ENCODE data around the gene KCNIP1.

Gene KCNIP1

DNA sequence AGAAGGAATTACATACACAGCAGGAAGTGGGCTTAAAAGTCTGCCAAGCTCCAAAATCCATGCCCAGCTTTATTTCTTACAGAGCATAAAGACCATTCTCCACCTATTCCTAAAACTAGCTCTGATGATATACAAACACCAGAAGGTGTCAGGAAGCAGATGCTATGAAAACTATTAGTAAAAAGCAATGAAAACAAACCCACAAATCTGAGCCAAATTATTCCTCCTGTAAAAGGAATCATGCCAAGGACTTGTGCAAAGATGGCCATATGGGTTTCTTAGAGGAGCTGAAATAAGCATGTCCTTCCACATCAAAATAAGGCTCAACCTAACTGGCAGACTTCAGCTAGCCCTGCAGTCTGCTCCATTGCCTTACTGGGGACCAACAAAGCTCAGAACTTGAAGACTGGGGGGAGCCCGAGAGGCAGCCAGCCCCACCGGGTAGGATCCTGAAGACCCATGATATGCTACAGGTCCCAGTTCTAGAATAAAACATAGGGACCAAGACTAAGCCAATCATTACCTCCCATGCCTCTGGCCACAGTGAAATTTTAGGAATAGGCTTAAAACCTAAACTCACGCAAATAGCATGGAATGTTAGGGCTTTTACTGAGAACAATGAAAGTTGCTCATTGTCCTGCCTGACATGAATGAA is 236.9 kb downstream of the KCNIP1 start:
- no peak overlapping the region for H3K4me3 ChIP-seq (ENCODE audit: low read depth, low read length)
- peaks cover 9% of the 10 kb centered on the region for H3K9me3 ChIP-seq (ENCODE audit: control insufficient read depth, insufficient read depth, low read depth, low read length)
- no peak overlapping the region for H3K27ac ChIP-seq (ENCODE audit: low read depth, low read length)
- H3K9ac ChIP-seq (ENCODE audit: low read length) = no peak overlapping the region
- no peaks in the 10 kb centered on the region; the same call in 1 of the 2 replicates for H3K27me3 ChIP-seq (ENCODE audit: control insufficient read depth, insufficient read depth, low read length)
- peaks cover 31% of the 10 kb centered on the region for H3K4me1 ChIP-seq (ENCODE audit: control insufficient read depth, insufficient read depth, low read length)
- no peaks in the 10 kb centered on the region for H3K36me3 ChIP-seq (ENCODE audit: control insufficient read depth, insufficient read depth, low read length)

- no peaks in the 10 kb centered on the region; the same call in 1 of the 2 replicates for H3K27me3 ChIP-seq (ENCODE audit: control insufficient read depth, insufficient read depth, low read length)
Observed at GRCh38 chr5:170741801-170742200, 238.0 kb downstream of the KCNIP1 start.

GRCh38 chr5:170743876-170744212 is 240.0 kb downstream of the KCNIP1 start:
- H3K27me3 ChIP-seq (ENCODE audit: control insufficient read depth, insufficient read depth, low read length) = no peaks in the 10 kb centered on the region; the same call in 1 of the 2 replicates
- no peaks in the 10 kb centered on the region for H3K36me3 ChIP-seq (ENCODE audit: control insufficient read depth, insufficient read depth, low read length)
- peak overlapping the region; percentile 50 for H3K4me3 ChIP-seq (ENCODE audit: low read depth, low read length)
- peaks cover 30% of the 10 kb centered on the region for H3K4me1 ChIP-seq (ENCODE audit: control insufficient read depth, insufficient read depth, low read length)
- no peaks in the 10 kb centered on the region; the same call in 1 of the 2 replicates for H3K9me3 ChIP-seq (ENCODE audit: control insufficient read depth, insufficient read depth, low read depth, low read length)
- no peak overlapping the region for H3K27ac ChIP-seq (ENCODE audit: low read depth, low read length)
- no peak overlapping the region for H3K9ac ChIP-seq (ENCODE audit: low read length)

More at GRCh38 chr5:170741801-170742200, 238.0 kb downstream of the KCNIP1 start:
- no peak overlapping the region for H3K27ac ChIP-seq (ENCODE audit: low read depth, low read length)
- H3K4me1 ChIP-seq (ENCODE audit: control insufficient read depth, insufficient read depth, low read length) = peaks cover 37% of the 10 kb centered on the region
- H3K9ac ChIP-seq (ENCODE audit: low read length) = no peak overlapping the region
- H3K36me3 ChIP-seq (ENCODE audit: control insufficient read depth, insufficient read depth, low read length) = no peaks in the 10 kb centered on the region
- H3K9me3 ChIP-seq (ENCODE audit: control insufficient read depth, insufficient read depth, low read depth, low read length) = no peaks in the 10 kb centered on the region; the same call in 1 of the 2 replicates
- no peak overlapping the region for H3K4me3 ChIP-seq (ENCODE audit: low read depth, low read length)

GRCh38 chr5:170745481-170746071 is 241.8 kb downstream of the KCNIP1 start:
- H3K9me3 ChIP-seq (ENCODE audit: control insufficient read depth, insufficient read depth, low read depth, low read length) = no peaks in the 10 kb centered on the region; the same call in 1 of the 2 replicates
- peak overlapping the region; percentile 58 for H3K27ac ChIP-seq (ENCODE audit: low read depth, low read length)
- H3K4me1 ChIP-seq (ENCODE audit: control insufficient read depth, insufficient read depth, low read length) = peaks cover 34% of the 10 kb centered on the region
- no peak overlapping the region for H3K4me3 ChIP-seq (ENCODE audit: low read depth, low read length)
- H3K36me3 ChIP-seq (ENCODE audit: control insufficient read depth, insufficient read depth, low read length) = no peaks in the 10 kb centered on the region
- no peaks in the 10 kb centered on the region; the same call in 1 of the 2 replicates for H3K27me3 ChIP-seq (ENCODE audit: control insufficient read depth, insufficient read depth, low read length)
- H3K9ac ChIP-seq (ENCODE audit: low read length) = peak overlapping the region; percentile 39

DNA sequence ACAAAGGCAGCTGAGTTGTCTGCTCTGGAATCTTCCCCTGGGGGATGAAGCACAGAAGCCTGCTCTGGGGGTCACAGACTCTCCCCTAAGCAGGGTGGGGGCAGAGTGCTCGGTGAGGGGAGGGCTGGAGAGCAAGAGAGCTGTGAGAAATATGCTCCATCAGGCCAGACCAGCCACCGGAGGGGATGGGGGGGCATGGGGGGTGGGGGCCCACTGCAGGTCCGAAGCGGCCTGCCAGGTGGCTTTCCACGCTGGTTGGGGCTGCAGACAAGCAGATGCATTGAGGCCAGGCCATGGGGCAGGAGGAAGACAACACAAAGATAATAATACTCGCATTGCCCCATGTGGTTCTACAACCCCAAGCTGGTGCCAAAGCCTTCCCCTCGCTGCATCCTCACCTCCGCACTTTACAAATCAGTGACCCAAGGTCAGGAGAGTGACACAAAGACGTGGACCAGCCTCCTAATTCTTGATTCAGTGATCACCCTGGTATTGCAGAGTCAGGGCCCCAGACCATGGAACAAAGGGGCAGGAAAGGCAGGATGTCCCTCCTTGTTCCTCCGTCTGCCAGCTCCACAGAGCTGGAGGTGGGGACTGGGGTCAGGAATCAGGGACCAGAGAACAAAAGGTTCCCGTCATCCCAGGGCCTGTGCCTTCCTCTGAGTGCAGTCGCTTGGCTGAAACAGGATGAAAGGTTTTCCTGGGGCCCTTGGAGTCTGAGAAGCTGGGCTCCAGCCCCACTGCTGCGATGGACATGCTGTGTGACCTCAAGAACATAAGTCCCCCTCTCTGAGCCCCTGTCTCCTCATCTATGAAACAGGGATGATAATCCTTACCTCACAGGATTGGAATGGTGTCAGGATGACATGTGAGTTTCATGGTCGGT is 242.5 kb downstream of the KCNIP1 start:
- Histone ChIP-seq H3K4me3 (ENCODE audit: low read depth, low read length) (no peak overlapping the region), H3K4me1 (ENCODE audit: control insufficient read depth, insufficient read depth, low read length) (peaks cover 35% of the 10 kb centered on the region), H3K27me3 (ENCODE audit: control insufficient read depth, insufficient read depth, low read length) (no peaks in the 10 kb centered on the region; the same call in 1 of the 2 replicates), H3K9me3 (ENCODE audit: control insufficient read depth, insufficient read depth, low read depth, low read length) (no peaks in the 10 kb centered on the region; the same call in 1 of the 2 replicates), H3K27ac (ENCODE audit: low read depth, low read length) (peak overlapping the region; percentile 58), H3K36me3 (ENCODE audit: control insufficient read depth, insufficient read depth, low read length) (no peaks in the 10 kb centered on the region; the same call in 1 of the 2 replicates), H3K9ac (ENCODE audit: low read length) (peak overlapping the region; percentile 48)

GRCh38 chr5:170746961-170747340 is 243.1 kb downstream of the KCNIP1 start:
- Histone ChIP-seq H3K27ac (ENCODE audit: low read depth, low read length) (no peak overlapping the region; the same call in 1 of the 2 replicates), H3K36me3 (ENCODE audit: control insufficient read depth, insufficient read depth, low read length) (no peaks in the 10 kb centered on the region; the same call in 1 of the 2 replicates), H3K4me3 (ENCODE audit: low read depth, low read length) (no peak overlapping the region)

GRCh38 chr5:170747357-170747756 is 243.5 kb downstream of the KCNIP1 start:
- no peak overlapping the region for H3K4me3 ChIP-seq (ENCODE audit: low read depth, low read length)
- H3K36me3 ChIP-seq (ENCODE audit: control insufficient read depth, insufficient read depth, low read length) = no peaks in the 10 kb centered on the region; the same call in 1 of the 2 replicates
- H3K27ac ChIP-seq (ENCODE audit: low read depth, low read length) = no peak overlapping the region
- H3K4me1 ChIP-seq (ENCODE audit: control insufficient read depth, insufficient read depth, low read length) = peaks cover 35% of the 10 kb centered on the region
- no peak overlapping the region for H3K9ac ChIP-seq (ENCODE audit: low read length)
- no peaks in the 10 kb centered on the region; the same call in 1 of the 2 replicates for H3K9me3 ChIP-seq (ENCODE audit: control insufficient read depth, insufficient read depth, low read depth, low read length)
- H3K27me3 ChIP-seq (ENCODE audit: control insufficient read depth, insufficient read depth, low read length) = no peaks in the 10 kb centered on the region; the same call in 1 of the 2 replicates

More at GRCh38 chr5:170746961-170747340, 243.1 kb downstream of the KCNIP1 start:
- Histone ChIP-seq H3K9me3 (ENCODE audit: control insufficient read depth, insufficient read depth, low read depth, low read length) (no peaks in the 10 kb centered on the region; the same call in 1 of the 2 replicates), H3K9ac (ENCODE audit: low read length) (peak overlapping the region; percentile 48), H3K4me1 (ENCODE audit: control insufficient read depth, insufficient read depth, low read length) (peaks cover 35% of the 10 kb centered on the region), H3K27me3 (ENCODE audit: control insufficient read depth, insufficient read depth, low read length) (no peaks in the 10 kb centered on the region; the same call in 1 of the 2 replicates)

DNA sequence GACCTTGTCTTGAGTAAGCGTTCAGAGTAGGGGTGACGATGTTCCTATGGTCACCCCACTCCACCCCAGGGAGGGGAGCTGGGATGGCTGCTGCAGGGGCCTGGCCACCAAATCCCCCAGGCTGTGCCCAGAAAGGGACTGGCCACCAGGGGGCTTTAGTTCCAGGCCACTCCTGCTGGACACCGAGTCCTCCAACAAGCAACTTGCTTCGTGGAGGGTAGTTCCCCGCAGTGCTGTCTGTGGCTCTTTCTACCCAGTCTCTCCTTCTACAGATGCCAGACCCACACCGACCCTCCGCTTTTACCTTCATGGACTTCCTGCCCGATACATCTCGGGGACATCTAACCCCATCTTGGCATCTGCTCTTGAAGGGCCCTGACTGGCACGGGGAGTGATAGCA is 244.0 kb downstream of the KCNIP1 start:
- Histone ChIP-seq H3K27me3 (ENCODE audit: control insufficient read depth, insufficient read depth, low read length) (no peaks in the 10 kb centered on the region; the same call in 1 of the 2 replicates), H3K4me1 (ENCODE audit: control insufficient read depth, insufficient read depth, low read length) (peaks cover 37% of the 10 kb centered on the region), H3K9ac (ENCODE audit: low read length) (no peak overlapping the region), H3K9me3 (ENCODE audit: control insufficient read depth, insufficient read depth, low read depth, low read length) (no peaks in the 10 kb centered on the region), H3K27ac (ENCODE audit: low read depth, low read length) (no peak overlapping the region), H3K4me3 (ENCODE audit: low read depth, low read length) (no peak overlapping the region), H3K36me3 (ENCODE audit: control insufficient read depth, insufficient read depth, low read length) (no peaks in the 10 kb centered on the region; the same call in 1 of the 2 replicates)

DNA sequence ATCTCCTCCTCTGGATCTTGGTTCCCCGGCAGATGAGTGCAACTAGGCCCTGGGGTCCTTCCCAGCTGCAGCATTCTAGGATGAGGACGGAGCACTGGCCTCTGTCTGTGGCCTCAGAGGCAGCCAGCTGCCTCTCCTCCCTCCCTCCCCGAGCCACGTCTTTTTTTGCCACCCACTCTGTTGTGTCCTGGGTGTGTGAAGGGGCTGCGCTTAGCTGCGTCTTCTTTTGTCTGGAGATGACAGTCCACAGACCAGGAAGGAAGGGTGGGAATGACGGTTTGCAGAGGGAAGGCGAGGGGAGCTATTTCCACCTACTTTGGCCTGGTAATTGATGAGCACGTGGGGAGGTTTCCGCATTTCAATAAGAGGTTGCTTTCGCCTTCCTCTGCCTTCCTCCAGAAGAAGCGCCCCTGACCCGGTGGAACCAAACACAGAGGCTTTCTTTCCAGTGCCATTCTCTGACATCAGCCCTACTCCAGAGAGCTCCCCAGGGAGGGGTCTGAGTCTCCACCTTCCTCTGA is 245.2 kb downstream of the KCNIP1 start:
- H3K4me1 ChIP-seq (ENCODE audit: control insufficient read depth, insufficient read depth, low read length) = peaks cover 37% of the 10 kb centered on the region
- H3K27me3 ChIP-seq (ENCODE audit: control insufficient read depth, insufficient read depth, low read length) = no peaks in the 10 kb centered on the region
- no peak overlapping the region for H3K9ac ChIP-seq (ENCODE audit: low read length)
- H3K9me3 ChIP-seq (ENCODE audit: control insufficient read depth, insufficient read depth, low read depth, low read length) = no peaks in the 10 kb centered on the region
- no peak overlapping the region for H3K4me3 ChIP-seq (ENCODE audit: low read depth, low read length)
- no peaks in the 10 kb centered on the region; the same call in 1 of the 2 replicates for H3K36me3 ChIP-seq (ENCODE audit: control insufficient read depth, insufficient read depth, low read length)
- no peak overlapping the region for H3K27ac ChIP-seq (ENCODE audit: low read depth, low read length)

DNA sequence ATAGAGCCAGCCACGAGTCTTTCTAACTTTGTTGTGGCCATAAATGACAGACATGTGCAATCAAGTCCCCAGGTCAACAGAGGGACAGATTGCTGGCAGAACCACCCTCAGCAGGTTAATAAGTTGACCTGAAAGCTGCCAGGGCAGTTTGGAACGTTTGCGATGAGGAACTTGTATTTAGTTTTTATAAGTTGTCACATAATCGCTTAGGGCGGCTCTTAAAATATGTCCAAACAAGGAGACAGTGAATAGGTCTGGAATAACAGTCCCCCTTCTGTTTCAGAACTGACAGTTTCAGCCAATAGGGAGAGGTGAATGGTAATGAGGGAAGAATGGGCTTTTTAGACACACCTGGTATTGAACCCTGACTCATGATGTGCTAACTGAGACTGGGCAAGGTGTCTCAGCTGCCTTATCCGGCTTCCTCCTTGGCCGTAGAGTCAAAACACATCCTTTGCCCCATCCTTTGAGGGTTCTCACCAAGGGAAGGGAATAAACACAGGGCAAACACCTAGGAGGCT is 246.2 kb downstream of the KCNIP1 start:
- Histone ChIP-seq H3K4me1 (ENCODE audit: control insufficient read depth, insufficient read depth, low read length) (peaks cover 34% of the 10 kb centered on the region), H3K4me3 (ENCODE audit: low read depth, low read length) (no peak overlapping the region), H3K9ac (ENCODE audit: low read length) (no peak overlapping the region), H3K36me3 (ENCODE audit: control insufficient read depth, insufficient read depth, low read length) (peaks cover 2% of the 10 kb centered on the region; the same call in 1 of the 2 replicates), H3K27me3 (ENCODE audit: control insufficient read depth, insufficient read depth, low read length) (no peaks in the 10 kb centered on the region), H3K9me3 (ENCODE audit: control insufficient read depth, insufficient read depth, low read depth, low read length) (no peaks in the 10 kb centered on the region), H3K27ac (ENCODE audit: low read depth, low read length) (no peak overlapping the region)
